Measurements from ENCODE around the gene SLC13A3. TPM values are rescaled to one million over a fixed set of nuclear protein-coding genes. Genes with fewer than 3 reads are reported as not detected.

SLC13A3 gene
- total and polyA plus RNA-seq, 12 donors, result 0.13 to 1.2 (median 0.58) TPM

DNA sequence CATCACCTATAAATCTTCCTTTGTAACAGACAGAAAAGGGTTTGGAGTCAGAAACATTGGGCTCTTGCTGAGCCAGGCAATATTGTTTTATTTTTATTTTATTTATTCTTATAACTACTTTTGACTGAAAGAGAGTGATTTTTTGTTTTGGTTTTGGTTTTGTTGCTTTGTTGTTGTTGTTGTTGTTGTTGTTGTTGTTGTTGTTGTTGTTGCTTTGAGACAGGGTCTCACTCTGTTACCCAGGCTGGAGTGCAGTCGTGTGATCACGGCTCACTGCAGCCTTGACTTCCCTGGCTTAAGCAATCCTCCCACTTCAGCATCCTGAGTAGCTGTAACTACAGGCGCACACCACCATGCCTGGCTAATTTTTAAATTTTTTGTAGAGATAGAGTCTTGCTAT, 15.0 kb upstream of the SLC13A3 start:
- TF ChIP-seq, protein P1, sequence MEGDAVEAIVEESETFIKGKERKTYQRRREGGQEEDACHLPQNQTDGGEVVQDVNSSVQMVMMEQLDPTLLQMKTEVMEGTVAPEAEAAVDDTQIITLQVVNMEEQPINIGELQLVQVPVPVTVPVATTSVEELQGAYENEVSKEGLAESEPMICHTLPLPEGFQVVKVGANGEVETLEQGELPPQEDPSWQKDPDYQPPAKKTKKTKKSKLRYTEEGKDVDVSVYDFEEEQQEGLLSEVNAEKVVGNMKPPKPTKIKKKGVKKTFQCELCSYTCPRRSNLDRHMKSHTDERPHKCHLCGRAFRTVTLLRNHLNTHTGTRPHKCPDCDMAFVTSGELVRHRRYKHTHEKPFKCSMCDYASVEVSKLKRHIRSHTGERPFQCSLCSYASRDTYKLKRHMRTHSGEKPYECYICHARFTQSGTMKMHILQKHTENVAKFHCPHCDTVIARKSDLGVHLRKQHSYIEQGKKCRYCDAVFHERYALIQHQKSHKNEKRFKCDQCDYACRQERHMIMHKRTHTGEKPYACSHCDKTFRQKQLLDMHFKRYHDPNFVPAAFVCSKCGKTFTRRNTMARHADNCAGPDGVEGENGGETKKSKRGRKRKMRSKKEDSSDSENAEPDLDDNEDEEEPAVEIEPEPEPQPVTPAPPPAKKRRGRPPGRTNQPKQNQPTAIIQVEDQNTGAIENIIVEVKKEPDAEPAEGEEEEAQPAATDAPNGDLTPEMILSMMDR (IDR thresholded peaks at IDR 0.05), result no peak
- intact Hi-C loops (cut with DNase I), result no loop called here
- DNase-seq (no peak), ATAC-seq (no peak)
- H3K9me3 ChIP-seq, result peaks cover 0 to 18% (median 8%) of the 10 kb centered on the region in 11 donors
- WGBS, 2 donors, result 89 to 98% methylated on average over 3 of the region's 3 CpGs
- H3K4me1 ChIP-seq, result no peaks in the 10 kb centered on the region
- no peak overlapping the region for H3K4me3 ChIP-seq
- no peaks in the 10 kb centered on the region for H3K27me3 ChIP-seq
- H3K27ac ChIP-seq, result no peak overlapping the region
- no peaks in the 10 kb centered on the region for H3K36me3 ChIP-seq

DNA sequence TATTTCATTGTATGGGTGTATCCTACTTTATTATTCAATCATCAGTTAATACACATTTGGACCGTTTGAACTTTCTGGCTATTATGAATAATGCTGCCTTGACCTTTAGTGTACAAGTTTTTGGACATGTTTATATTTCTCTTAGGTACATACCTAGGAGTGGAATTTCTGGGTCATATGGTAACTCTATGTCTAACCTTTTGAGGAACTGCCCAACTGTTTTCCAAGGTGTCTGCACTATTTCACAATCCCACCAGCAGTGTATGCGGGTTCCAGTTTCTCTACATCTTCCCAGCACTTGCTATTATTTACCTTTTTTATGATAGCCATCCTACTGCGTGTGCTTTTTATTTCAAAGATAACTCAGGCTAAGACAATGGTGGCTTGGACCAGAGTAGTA, 14.3 kb upstream of the SLC13A3 start:
- H3K4me3 ChIP-seq, result no peak overlapping the region
- ATAC-seq (no peak), DNase-seq (no peak)
- peaks cover 0 to 18% (median 5%) of the 10 kb centered on the region in 11 donors for H3K9me3 ChIP-seq
- TF ChIP-seq, protein P1 (IDR thresholded peaks at IDR 0.05), result no peak
- no peaks in the 10 kb centered on the region for H3K4me1 ChIP-seq
- H3K36me3 ChIP-seq, result no peaks in the 10 kb centered on the region
- intact Hi-C loops (cut with DNase I), result no loop called here
- no peak overlapping the region for H3K27ac ChIP-seq
- 92% methylated on average over 3 of the region's 3 CpGs for WGBS, 2 donors
- no peaks in the 10 kb centered on the region for H3K27me3 ChIP-seq

DNA sequence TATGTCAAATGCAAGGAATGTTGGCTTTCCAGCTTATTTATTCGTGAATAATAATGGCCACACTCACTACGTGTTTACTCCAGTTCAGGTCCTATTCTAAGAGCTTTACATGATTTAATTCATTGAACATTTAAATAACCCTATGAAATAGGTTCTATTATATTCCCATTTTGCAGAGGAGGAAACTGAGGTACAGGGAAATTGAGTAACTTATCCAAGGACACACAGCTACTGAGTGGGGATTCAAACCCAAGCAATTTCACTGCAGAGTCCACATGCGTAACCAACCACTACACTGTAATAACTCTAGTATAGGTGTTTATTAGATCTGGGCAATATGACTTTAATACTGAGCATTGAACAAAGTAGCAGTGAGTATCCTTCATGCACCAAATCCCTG, 12.3 kb upstream of the SLC13A3 start:
- no peak for ATAC-seq
- intact Hi-C loops (cut with DNase I), result no loop called here
- Histone ChIP-seq H3K36me3 (no peaks in the 10 kb centered on the region), H3K27ac (no peak overlapping the region), H3K9me3 (peaks cover 0 to 14% (median 0%) of the 10 kb centered on the region in 11 donors), H3K4me1 (no peaks in the 10 kb centered on the region), H3K27me3 (no peaks in the 10 kb centered on the region), H3K4me3 (no peak overlapping the region)
- WGBS, 2 donors, result 94 to 97% methylated on average over 3 of the region's 3 CpGs
- TF ChIP-seq, protein P1 (IDR thresholded peaks at IDR 0.05), result no peak
- no peak for DNase-seq

DNA sequence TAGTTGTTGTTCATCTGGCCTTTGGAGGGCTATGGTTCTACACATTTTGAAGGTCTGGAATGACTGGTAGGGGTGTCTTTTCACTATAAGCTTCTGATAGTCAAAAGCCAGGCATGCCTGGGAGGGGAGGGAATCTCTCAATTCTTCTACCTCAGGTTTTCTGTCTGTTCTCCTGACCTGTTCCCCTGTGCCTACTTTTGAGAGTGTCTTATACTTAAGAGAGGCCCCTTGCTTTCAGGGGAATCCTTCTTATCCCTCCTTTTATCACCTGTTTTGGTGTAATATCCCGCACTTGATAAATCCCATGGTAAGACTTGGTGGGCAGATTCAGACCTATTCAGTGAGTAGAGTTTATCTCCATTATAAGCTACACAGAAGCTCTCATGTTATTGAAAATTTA, 10.4 kb upstream of the SLC13A3 start:
- DNase-seq, result no peak
- H3K4me3 ChIP-seq, result no peak overlapping the region
- H3K36me3 ChIP-seq, result no peaks in the 10 kb centered on the region
- H3K9me3 ChIP-seq, result peaks cover 0 to 14% (median 0%) of the 10 kb centered on the region in 11 donors
- intact Hi-C loops (cut with DNase I), result no loop called here
- H3K27me3 ChIP-seq, result no peaks in the 10 kb centered on the region
- WGBS, 2 donors, result 98 to 100% methylated on average over 1 of the region's 1 CpG
- H3K27ac ChIP-seq, result no peak overlapping the region
- no peaks in the 10 kb centered on the region for H3K4me1 ChIP-seq
- TF ChIP-seq, protein P1 (IDR thresholded peaks at IDR 0.05), result no peak
- ATAC-seq, result no peak

Measured in heart right ventricle (tissue), 16 donors.